HG03139 (cell line): Measurements from ENCODE around the gene EIF3F.
A peak's percentile ranks its signal among the peaks of the same experiment; 100 is the strongest.

Experiments used
- ATAC-seq: cut with Tn5 transposase; IDR thresholded peaks from one replicate; pipeline ENCODE4 v1.9.1; 2021; ENCODE audit not compliant: unreplicated experiment

Gene EIF3F

GRCh38 chr11:8021920-8022319 is 34.8 kb downstream of the EIF3F start:
- no peak for ATAC-seq

- ATAC-seq, result no peak
These were observed 35.7 kb downstream of the EIF3F start for GRCh38 chr11:8022876-8023275.

GRCh38 chr11:8023831-8024555 is 36.9 kb downstream of the EIF3F start:
- no peak for ATAC-seq

- no peak for ATAC-seq
These were observed 38.0 kb downstream of the EIF3F start for GRCh38 chr11:8025123-8025522.

- ATAC-seq, result no peak
These were observed 38.7 kb downstream of the EIF3F start for GRCh38 chr11:8025816-8026215.

- ATAC-seq, result no peak
These were observed 39.8 kb downstream of the EIF3F start for GRCh38 chr11:8026982-8027381.

GRCh38 chr11:8028766-8029165 is 41.6 kb downstream of the EIF3F start:
- no peak for ATAC-seq

GRCh38 chr11:8030526-8031247 is 43.5 kb downstream of the EIF3F start:
- ATAC-seq, result no peak

- no peak for ATAC-seq
These were observed 44.3 kb downstream of the EIF3F start for GRCh38 chr11:8031248-8032115.

- no peak for ATAC-seq
These were observed 45.0 kb downstream of the EIF3F start for GRCh38 chr11:8032122-8032521.

- no peak for ATAC-seq
These were observed 45.6 kb downstream of the EIF3F start for GRCh38 chr11:8032576-8033304.

- ATAC-seq, result peak; percentile 69
These were observed 46.4 kb downstream of the EIF3F start for GRCh38 chr11:8033305-8034105.

- ATAC-seq, result no peak
These were observed 47.0 kb downstream of the EIF3F start for GRCh38 chr11:8034106-8034585.

GRCh38 chr11:8034604-8035190 is 47.6 kb downstream of the EIF3F start:
- ATAC-seq, result no peak

GRCh38 chr11:8035200-8035855 is 48.2 kb downstream of the EIF3F start:
- no peak for ATAC-seq

- no peak for ATAC-seq
These were observed 49.1 kb downstream of the EIF3F start for GRCh38 chr11:8036002-8036802.

- no peak for ATAC-seq
These were observed 49.8 kb downstream of the EIF3F start for GRCh38 chr11:8036986-8037385.

GRCh38 chr11:8038393-8038792 is 51.3 kb downstream of the EIF3F start:
- ATAC-seq, result no peak
